Measurements from ENCODE around the gene SNRNP25. TPM values are rescaled to one million over a fixed set of nuclear protein-coding genes. Genes with fewer than 3 reads are reported as not detected.

Gene SNRNP25
- total RNA-seq, 2 donors from 2014 or later = 54.2 to 66.4 TPM

DNA sequence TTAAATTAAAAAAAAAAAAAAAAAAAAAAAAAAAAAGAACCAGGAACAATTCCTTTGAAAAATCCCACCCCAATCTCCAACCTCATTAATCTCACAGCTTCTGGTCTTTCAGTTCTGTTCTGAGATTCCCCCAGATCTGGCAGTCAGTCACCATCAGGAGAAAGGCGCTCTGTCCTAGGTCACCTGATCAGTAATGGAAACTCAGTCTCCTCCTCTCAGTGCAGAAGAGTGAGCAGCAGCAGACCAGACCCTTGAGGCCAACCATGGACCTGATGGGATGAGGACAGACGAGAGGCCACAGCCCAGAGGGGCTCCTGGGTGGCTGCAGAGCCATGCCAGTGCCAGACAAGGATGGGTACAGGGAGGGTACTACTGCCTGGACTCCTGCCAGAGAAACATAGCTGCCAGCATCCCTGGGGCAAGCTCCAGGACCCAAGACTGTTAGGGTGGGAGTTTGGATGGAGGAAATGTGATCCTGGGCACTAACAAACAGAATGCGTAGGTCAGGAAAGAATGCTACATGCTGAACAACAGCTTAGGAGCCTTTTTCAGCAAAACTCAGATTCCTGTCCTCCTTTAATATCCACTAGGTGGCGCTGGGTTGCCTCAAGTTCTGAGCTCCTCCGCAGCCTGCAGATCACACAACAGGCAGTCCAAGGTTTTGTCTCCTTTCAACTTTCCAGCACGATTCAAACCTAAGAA lies 53.1 kb downstream of the SNRNP25 start:
- no peak overlapping the region for H3K4me3 Mint-ChIP-seq
- TF ChIP-seq CTCF (conservative IDR thresholded peaks at IDR 0.05) = peak; percentile 91
- peak; percentile 79 for DNase-seq
- H3K36me3 Mint-ChIP-seq (ENCODE audit: low read depth) = peaks cover 42% of the 10 kb centered on the region
- peaks cover 3% of the 10 kb centered on the region for H3K4me1 ChIP-seq (ENCODE audit: control insufficient read depth, insufficient read depth, low read length)
- no peak overlapping the region for H3K9ac ChIP-seq (ENCODE audit: extremely low read depth, low read length, poor library complexity, severe bottlenecking)
- no peaks in the 10 kb centered on the region for H3K27me3 ChIP-seq (ENCODE audit: control insufficient read depth, insufficient read depth, low read length, poor library complexity, severe bottlenecking)
- H3K27ac ChIP-seq (ENCODE audit: low read depth, low read length) = no peak overlapping the region
- H3K27me3 Mint-ChIP-seq (ENCODE audit: insufficient read depth) = no peaks in the 10 kb centered on the region
- no peaks in the 10 kb centered on the region for H3K4me1 Mint-ChIP-seq
- H3K9me3 Mint-ChIP-seq = no peaks in the 10 kb centered on the region
- 46 to 47% methylated on average over 6 of the region's 6 CpGs for WGBS, 2 experiments (ENCODE audit: insufficient coverage in 1 of 2, insufficient read length in 1 of 2)
- no peak overlapping the region for H3K27ac Mint-ChIP-seq
- no peaks in the 10 kb centered on the region for H3K9me3 ChIP-seq (ENCODE audit: control insufficient read depth, low read length)
- H3K4me3 ChIP-seq (ENCODE audit: low read length) = no peak overlapping the region
- peaks cover 9% of the 10 kb centered on the region for H3K36me3 ChIP-seq (ENCODE audit: control insufficient read depth, insufficient read depth, low read length)

Small RNAs within 50 kb of the gene (microRNA-seq; reads per million reads assigned to microRNA genes)
- gene MIR6859-4 (ENCODE audit: borderline microRNAs expressed) = not detected

Other genes starting within 250 kb of the SNRNP25 start
- 10 to 100 TPM; 31.1 to 35.8 TPM for gene POLR3K, start 220 bp upstream of the SNRNP25 start, total RNA-seq
- 10 to 100 TPM; 70.7 to 76.4 TPM for gene RHBDF1, start 18.8 kb downstream of the SNRNP25 start, total RNA-seq
- 10 to 100 TPM; 59.9 to 62.2 TPM for gene MPG, start 24.4 kb downstream of the SNRNP25 start, total RNA-seq
- 10 to 100 TPM; 34.8 to 37.0 TPM for gene NPRL3, start 84.8 kb downstream of the SNRNP25 start, total RNA-seq
- not detected for gene HBZ, start 98.8 kb downstream of the SNRNP25 start, total RNA-seq
- not detected for gene HBM, start 112.2 kb downstream of the SNRNP25 start, total RNA-seq
- 1 to 10 TPM in 1 of 2 donors, not detected in 1; 1.2 TPM for gene HBA2, start 119.0 kb downstream of the SNRNP25 start, total RNA-seq
- gene HBA1, start 122.9 kb downstream of the SNRNP25 start, total RNA-seq = 1 to 10 TPM in 1 of 2 donors, not detected in 1; 1.1 TPM
- 1 to 10 TPM; 1.2 to 1.3 TPM for gene HBQ1, start 126.6 kb downstream of the SNRNP25 start, total RNA-seq
- 100 to 1,000 TPM; 130 to 151 TPM for gene LUC7L, start 175.6 kb downstream of the SNRNP25 start, total RNA-seq
- gene FAM234A, start 181.0 kb downstream of the SNRNP25 start, total RNA-seq = 100 to 1,000 TPM; 123 to 130 TPM
- 1 to 10 TPM; 2.0 to 7.8 TPM for gene RGS11, start 222.1 kb downstream of the SNRNP25 start, total RNA-seq
- 10 to 100 TPM in 1 of 2 donors, 1 to 10 TPM in 1; 6.8 to 19.2 TPM for gene ARHGDIG, start 226.8 kb downstream of the SNRNP25 start, total RNA-seq
- 1 to 10 TPM; 2.9 to 9.9 TPM for gene PDIA2, start 229.3 kb downstream of the SNRNP25 start, total RNA-seq